Stimulated activated CD8-positive, alpha-beta memory T cell treated with anti-CD3 and anti-CD28 coated beads, Interleukin-15, amount 100 ng/mL, for 48 hours (primary cell): ENCODE data around the gene ARHGAP12.

Experiments used
- DNase-seq, 2 donors: peaks; one replicate each; pipeline ENCODE4 v3.0.0-alpha.2; 2020; ENCODE audit warnings: low read depth in 2 of 2

Gene ARHGAP12

DNA sequence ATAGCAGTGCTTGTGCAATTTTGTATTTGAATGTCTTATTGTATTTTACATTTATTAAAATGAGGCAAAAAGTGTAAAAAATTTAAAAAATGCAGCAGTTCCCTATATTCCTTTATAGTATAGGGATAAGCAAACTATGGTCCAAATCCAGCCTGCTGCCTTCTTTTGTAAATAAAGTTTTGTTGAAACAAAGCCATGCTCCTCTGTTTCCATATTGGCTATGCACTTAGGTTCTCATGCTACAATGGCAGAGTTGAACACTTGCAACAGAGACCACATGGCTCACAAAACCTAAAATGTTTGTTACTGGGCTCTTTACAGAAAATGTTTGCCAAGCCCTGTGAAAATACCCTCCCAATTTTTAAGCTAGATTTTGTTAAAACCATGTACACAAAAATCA lies 50.1 kb downstream of the ARHGAP12 start:
- no peak for DNase-seq

DNA sequence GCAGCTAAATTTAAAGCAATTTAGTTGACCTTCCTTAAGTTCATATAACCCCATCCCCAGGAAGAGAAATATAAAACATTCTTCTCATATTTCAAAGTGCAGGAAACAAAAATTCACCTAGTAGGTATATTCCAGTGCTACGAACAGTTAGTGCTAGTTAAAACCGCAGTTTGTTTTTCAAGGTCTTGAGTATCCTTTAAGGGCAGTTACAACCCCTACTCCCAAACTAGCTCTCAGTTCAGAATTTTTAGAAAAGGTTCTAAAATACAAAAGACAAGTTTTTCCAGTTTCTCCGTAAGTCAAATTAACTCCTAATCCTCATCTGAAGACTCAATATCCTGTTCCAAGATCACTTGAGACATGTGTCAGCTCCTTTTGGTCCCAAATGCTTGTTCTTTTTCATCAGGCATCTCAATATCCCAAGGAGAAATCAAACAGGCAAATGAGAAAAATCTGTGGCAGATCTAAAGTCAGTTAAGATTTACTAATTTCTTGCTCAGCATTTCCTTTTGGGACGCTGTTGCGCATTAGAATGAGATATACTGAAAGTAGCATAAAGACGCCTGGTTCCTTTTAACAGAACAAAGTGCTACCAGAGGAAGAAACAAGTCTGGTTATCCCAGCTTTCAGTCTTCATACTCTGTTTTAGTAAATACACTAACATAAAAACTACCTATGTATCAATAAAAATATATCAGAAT lies 51.8 kb downstream of the ARHGAP12 start:
- DNase-seq: no peak

DNA sequence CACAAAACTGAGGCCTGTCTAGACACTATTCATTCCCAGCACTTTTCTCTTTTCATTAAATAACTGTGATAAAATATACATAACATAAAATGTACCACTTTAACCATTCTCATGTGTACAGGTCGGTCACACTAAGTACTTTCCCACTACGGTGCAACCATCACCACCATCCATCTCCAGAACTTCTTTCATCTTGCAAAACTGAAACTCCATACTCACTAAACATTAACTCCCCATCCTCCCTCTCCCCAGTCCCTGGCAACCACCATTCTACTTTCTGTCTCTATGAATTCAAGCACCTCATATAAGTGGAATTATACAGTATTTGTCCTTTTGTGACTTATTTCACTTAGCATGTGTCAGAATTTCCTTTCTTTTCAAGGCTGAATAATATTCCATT lies 53.0 kb downstream of the ARHGAP12 start:
- DNase-seq: no peak

DNA sequence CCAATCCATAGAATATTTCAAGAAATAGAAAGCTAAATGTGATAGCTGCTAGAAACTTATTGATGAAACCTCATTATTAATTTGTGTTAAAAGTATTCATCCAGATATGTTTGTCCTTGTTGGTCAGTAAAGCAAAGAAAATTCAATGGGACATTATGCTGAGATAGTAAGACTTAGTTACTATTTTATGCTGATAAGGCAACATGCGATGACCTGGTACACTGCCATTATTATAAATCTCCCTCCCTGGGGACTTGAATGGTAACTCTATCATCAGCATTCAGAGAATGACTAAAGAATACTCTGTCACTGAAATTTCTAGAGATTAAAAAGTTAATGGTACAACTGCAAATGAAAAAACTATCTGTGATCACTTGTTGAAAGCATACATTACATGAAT lies 54.9 kb downstream of the ARHGAP12 start:
- no peak for DNase-seq

DNA sequence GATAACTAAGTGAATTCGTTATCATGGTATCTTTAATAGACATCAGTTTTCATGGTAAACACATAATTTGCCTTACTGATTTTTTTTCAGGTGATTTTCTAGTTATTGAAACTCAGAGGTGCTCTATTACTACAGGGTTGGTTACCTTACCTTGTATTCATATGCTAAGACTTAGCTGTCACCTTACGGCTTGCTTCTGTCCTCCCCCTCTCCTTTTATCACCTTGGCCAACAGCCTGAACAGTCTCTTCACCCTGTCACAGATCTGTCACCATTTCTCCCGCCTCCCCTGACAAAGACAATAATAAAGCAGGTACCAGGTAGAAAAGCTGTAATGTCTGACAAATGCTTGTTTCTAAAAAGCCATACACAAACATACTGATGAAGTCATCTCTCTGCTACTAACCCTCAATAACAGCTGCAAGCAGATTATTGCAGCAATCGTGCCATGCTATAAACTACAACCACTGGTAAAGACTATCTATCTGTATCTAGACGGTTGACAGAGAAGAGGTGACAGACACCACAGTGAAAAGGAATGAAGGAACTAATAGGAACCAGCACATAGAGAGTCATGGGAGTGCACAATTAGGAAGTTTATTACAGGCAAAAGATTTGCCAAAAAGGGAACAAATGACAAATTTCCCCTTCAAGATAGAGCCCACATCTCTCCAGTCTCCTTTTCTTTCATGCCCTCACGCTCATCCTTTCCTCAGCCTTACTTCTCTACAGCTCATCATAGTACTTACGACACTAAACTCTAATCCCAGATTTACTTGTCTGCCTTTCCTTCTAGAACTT lies 57.2 kb downstream of the ARHGAP12 start:
- no peak for DNase-seq

DNA sequence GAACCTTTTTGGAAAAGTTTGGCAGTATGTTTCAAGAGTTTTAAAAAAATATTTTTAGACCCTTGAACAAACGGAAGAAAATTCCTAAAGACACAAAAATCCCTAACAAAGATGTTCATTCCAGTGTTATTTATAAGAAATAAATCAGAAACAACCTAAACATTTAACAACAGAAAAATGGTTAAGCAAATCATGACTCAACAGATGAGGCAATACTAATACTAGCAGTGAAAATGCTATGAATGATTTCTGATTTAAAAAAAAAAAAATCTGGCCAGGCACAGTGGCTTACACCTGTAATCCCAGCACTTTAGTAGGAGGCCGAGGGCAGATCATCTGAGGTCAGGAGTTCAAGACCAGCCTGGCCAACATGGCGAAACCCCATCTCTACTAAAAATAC lies 61.0 kb downstream of the ARHGAP12 start:
- DNase-seq: no peak

DNA sequence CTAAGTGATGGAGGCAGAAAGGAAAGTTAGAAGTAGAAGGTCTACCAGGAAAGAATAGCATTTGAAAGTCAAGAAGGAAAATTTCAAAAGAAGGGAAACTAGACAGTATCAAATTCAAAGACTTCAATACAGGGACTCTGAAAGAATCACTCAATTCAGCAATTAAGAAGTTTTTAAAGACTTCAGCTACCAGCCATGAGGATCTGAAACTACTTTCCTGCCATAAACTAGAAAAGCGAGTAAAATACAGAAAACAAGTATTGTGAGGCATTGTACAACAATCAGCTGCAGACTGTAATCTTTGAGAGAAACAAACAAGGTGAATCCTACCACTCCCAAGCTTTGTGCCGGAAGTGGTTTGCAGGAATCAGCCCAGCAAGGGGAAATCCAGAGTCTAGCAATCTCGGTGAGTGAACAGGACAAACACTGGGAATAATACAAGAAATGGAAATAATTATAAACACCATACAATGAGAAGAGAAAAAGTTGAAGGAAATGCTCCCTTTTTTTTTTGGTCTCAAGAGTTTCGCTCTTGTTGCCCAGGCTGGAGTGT lies 62.4 kb downstream of the ARHGAP12 start:
- DNase-seq: no peak

DNA sequence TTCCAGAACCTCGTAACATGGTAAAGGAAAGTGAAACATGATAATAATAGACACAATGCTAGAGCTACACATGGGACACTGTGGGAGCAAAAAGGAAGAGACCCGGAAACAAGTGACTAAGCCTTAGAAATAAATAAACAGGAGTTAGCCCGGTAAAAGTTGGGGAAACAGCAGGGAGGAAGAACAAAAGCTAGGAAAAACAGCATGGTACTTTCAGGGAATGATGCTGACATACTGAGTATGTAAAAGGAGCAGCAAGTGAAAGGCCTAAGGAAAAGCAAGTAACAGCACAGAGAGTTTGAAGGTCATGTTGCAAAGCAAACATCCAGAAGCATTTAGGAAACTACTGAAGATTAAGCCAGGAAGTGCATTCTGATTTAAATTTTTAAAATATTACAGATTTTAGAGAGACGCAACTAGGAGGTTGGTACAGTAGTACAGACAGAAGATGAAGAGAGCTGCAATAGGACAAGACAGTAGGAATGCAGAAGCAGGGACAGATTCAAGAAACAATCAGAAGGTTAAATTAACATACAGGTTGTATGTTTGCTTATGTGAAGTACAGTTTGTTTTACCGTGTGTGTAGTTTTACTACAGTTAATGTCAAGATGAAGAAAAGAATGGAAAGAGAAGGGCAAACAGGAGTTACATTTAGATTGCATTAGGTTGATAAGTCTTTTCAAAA lies 63.7 kb downstream of the ARHGAP12 start:
- no peak for DNase-seq

DNA sequence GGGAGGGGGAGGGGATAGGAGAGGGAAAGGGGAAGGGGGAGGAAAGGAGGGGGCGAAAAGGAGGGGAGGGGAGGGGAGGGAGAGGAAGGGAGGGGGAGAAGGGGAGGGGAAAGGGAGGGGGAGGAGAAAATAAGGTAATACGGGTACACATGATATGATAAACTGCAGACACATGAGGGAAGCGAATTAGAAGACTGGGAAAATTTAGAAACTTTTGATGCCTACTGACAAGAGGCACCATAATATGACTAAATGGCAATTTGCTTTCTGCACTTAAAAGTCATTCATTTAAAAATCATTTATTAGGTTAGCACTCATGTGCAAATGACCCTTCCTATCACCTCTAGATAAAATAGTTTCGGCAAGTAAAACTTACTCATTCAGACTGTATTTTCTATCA lies 73.6 kb downstream of the ARHGAP12 start:
- no peak for DNase-seq

DNA sequence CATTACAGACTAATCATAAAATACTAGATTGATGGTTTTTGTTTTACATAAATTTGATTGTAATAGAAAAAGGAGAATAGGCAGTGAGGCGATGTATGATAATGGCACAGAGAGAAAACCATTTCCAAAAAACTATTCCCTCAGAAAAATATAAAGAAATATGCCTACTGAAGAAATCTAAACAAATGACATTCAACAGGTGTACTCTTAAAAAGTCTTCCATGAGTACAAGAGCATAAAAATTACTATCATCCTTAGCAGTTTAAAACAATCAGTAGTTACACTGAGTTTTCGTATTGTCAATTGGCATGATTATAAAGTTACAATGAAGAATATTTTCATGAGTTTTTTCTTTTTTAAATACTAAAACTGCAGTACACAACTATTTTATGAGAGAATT lies 75.0 kb downstream of the ARHGAP12 start:
- no peak for DNase-seq

DNA sequence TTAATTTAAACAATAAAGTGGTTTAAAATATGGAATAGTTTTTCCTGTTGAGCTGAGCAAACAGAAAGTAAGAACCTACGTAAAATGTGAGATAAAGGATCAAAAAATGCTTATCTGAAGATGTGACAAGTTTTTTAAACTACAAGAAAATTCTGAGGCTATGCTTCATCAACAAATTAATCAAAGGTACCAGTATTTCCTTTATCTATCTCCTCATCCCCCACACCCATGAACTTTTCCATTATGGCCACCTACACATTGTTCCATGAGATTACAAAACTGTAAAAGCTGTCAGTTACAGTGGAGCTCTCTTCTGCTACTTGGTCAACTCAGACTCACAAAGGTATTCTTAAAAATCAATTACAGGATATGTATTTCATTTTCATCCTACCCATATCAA lies 77.4 kb downstream of the ARHGAP12 start:
- no peak for DNase-seq

DNA sequence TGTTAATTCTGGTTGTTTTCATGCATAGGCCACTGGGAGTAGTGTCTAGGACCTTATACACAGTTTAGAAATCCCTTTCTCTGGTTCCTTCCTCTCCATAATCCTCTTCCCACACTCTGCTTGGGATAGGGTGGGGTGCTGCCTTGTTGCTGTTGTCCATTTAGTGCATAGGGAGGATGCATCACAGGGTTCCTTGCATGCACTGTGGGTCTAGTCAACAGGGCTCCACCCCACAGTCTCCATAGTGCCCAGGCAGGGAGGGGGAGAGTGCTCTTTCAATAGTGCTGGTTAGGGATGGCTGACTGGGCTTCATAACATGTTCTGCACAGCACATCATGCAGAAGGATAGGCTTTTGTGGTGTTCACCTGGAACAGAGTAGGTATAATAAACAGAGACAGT lies 81.1 kb downstream of the ARHGAP12 start:
- no peak for DNase-seq

DNA sequence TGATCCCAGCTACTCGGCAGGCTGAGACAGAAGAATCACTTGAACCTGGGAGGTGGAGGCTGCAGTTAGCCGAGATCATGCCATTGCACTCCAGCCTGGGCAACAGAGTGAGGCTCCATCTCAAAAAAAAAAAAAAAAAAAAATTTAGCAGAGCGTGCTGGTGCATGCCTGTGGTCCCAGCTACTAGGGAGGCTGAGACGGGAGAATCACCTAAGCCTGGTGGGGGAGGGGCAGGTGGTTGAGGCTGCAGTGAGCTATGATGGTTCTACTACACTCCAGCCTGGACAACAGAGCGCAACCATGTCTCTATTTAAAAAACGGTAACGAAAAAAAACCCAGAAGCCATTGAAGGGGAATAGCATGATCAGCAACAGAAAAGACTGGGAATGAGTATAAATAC lies 89.9 kb downstream of the ARHGAP12 start:
- DNase-seq: no peak

DNA sequence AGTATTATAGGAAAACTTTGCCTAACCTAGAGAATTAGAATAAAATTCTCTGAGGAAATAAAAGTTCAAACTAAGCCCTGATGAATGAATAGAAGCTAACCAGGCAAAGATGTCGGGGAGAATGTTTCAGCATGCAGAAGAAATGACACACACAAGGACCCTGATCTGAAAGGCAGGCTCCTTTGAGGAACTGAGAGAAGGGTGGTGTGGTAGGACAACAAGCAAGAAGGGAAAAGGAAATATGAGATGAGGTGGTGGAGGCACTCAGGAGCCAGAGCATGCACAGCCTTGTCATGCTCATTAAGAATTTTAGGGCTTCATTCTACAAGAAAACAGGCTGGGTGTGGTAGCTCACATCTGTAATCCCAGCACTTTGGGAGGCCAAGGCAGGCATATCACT lies 90.6 kb downstream of the ARHGAP12 start:
- no peak for DNase-seq

DNA sequence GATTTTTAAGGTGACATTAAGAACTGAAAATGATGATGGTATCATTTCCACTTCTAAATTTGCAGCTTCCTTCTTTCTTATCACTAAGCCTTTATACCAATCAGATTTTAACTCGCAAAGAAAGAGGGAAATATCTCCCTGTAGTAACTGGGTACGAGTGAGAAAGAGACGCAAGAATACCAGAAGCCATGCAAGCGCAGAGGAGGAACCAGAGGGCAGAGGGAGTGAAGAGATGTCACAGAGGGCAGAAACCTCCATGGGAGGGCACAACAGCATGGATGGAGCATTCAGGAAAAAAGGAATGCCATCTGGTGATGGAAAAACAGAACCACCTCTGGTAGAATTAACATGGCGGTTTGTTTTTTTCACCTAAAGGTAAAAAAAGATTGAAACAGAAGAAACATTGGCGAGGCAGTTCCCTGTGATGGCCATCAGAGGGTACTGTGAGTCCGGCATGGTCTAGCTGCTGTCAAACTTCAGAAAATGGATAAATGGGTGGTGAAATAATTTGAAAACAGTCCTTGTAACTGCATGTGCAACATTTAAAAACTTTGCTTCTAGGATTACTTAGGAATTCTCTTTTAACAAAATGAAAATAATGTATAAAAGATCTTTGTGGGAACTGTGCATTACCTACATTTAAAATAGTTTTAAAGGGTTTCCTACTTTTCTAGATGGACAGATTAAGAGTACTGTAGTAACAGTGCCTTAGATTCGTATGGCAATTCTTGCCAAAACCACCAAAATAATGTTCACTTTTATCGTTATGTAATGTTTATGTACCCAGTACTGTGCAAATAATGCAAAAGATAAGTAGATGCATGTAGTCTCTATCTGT lies 91.8 kb downstream of the ARHGAP12 start:
- no peak for DNase-seq

DNA sequence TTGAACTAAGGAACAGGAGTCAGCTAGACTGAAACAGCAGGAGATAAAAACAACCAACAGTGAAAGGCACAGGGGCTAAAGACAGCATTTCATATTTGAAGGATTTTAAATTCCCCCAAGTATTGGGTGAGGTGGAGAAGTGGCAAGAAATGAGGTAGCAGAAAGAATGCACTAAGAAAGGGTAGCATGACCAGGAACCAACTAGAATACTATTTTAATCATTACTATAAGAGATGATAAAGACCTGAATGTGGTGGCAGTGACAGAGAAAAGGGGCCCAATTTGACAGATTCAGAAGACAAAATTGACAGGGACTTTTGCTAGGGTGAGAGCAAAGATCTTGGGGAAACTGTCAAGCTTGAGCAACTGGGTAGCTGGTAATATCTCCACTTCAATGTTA lies 94.9 kb downstream of the ARHGAP12 start:
- no peak for DNase-seq

DNA sequence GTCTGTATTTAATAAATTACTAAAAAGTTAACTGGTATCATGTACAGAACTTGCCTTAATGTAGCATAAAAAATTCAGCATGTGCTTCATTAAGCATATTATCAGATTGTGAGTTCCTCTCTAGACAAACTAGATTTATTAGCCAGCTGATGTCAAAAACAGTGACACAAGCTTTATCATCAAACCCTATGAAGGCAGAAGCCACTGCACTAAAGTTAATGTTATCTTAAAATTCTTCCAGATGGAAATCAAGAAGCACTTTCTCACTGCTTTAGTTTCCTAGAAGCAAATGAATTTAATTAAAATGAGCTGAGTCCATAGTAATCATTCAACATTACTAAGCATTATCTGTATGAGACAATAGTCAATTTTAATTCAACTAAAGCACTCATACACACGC lies 96.4 kb downstream of the ARHGAP12 start:
- no peak for DNase-seq

DNA sequence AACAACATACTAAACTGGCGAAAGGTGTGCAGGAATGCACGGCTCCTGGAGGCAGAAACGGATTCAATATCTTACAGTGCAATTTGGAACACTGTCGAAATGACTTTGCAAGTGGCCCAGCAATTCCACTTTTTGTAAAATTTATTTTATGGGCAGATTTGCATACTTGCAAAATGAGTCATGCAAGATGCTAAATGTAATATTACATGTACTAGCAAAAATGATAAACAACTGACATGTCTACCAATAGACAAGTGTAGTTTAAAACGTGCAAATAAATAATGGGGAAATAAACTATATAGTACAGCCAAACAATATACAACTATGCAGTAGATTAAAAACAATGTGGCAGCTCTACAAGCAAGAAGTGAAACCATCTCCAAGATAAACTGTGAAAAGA lies 97.7 kb downstream of the ARHGAP12 start:
- no peak for DNase-seq

DNA sequence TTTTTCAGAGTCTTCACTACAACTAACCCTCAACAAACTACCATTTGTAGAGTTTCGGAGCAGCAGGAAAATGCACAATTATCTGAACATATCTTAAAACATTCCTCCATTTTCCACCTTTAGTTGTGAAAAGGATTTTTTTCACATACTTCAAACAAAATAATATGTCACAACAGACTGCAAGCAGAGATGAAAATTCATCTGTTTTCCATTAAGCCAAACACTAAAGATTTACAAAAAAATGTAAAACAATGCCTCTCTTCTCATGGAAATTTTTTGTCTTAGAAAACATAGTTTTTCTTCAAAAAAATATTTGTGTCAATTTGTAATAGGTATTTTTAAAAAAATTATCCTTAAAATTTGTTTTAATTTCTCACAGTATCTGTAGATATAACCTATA lies 98.9 kb downstream of the ARHGAP12 start:
- DNase-seq: no peak

DNA sequence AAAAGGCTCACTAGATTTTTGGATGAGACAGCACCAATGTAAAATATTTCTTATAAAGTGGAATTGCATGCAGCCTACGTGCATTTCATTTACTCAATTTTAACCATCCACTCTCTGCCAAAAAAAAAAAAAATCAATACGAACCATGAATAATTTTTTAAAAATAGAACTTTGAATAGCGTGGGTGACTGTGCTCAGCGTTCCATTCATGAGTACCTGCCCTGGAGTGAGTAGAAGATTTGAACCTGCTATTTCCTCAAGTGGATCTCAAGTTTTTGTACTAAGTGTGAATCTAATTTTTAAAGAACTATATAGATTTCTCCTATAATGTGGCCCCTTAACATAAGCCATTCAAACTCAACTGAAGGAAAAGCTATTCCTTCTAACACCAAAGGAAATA lies 105.3 kb downstream of the ARHGAP12 start:
- DNase-seq: no peak

DNA sequence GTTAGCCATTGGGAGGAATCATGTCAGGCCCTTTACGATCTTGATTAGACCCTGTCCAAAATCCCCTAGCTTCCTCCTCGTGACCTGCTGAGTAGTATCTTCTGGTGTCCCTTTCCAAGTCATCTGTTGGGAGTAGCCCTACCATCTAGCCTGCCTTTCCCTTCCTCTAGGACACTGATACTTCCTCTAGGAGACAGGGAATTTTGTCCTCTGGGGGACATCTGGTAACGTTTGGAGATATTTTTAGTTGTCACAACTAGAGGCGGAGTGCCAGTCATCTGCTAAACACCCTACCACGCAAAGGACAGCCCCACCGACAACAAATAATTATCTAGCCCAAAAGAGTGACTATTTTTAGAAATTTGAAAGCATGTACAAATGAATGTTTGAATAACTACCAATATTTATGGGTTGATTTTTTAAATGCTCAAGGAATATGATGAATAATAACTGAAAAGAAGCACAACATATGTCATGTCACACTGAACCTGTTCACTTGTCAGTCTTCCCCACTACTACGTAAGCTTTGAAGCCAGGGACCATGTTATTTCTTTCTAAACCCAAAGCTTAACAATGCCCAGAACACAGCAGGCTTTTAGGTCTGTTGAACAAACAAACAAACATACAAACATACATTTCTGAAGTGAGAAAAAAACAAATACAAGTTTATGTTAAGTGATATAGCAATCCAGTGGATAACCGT lies 105.9 kb downstream of the ARHGAP12 start:
- no peak for DNase-seq
